HG02970 (cell line): ENCODE measurements around the gene FMO3.

Experiments
- ATAC-seq: cut with Tn5 transposase; IDR thresholded peaks from one replicate; pipeline ENCODE4 v1.9.1; 2021; ENCODE audit warnings: mild to moderate bottlenecking, moderate library complexity, moderate number of reproducible peaks; ENCODE audit not compliant: unreplicated experiment, low FRiP score

The FMO3 gene

DNA sequence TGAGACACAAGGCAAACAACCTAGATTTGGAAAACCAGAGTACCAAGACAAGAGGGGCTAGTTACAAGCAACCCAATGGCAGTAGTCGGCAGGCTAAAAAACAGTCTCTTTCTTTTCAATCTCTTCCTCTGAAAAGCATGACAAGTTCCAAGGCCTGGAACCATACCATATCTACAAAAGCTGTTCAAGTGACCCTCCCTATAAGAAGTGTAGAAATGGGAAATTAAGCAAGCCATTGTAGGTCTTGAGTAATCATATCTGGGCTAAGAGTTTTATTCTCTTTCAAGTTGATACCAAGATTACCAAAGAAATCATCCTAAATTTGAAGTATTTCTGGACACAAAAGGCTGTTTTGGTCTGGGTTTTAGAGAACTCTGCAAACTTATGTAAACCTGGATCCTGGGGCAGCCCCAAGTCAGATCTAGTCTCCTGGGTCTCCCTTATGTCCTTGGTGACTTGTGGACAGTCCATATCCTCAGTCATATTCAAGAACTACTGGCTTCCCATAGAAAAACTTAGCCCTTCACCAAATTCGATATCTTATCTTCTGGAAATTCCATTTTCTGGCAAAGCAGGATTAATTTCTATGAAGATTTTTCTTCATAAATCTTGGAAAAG lies 24.7 kb downstream of the FMO3 start:
- ATAC-seq: no peak

DNA sequence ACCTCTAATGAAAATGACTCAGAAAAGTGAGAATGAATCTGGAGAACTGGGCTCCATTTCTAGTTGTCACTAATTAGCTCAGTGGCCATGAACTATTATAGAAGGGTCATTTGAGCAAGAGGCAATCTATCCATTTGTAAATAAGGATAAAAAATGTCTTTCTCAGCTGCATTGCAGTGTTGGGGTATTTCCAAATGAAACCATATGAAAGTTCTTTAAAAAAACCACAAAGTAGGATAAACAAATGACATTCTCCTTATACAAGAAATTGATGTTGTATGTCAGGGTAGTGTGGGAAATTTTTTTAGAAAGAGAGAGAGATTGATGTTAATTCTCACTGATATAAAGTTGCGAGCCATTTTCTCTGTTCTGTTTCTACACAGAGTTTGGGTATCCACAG lies 26.0 kb downstream of the FMO3 start:
- ATAC-seq: no peak

DNA sequence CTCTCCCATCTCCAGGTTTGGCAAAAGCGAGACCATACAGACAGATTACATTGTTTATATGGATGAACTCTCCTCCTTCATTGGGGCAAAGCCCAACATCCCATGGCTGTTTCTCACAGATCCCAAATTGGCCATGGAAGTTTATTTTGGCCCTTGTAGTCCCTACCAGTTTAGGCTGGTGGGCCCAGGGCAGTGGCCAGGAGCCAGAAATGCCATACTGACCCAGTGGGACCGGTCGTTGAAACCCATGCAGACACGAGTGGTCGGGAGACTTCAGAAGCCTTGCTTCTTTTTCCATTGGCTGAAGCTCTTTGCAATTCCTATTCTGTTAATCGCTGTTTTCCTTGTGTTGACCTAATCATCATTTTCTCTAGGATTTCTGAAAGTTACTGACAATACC lies 26.4 kb downstream of the FMO3 start:
- no peak for ATAC-seq

DNA sequence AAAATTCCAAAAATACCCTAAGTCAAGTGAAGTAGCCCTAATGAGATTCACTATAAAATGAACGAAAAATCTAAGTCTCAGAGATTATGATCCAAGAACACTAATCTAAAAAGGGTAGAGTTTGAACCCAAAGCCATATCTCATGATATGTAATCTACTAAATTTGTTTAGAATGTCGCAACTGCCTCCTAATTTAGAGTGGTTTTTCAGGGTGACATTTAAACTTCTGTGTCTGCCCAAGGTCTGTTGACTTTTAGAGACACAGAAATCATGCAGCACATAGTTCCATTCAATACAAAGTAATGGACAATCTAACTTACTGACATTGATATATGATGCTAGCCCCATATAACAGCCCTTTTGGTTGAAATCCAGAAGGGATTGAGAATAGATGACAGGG lies 28.9 kb downstream of the FMO3 start:
- no peak for ATAC-seq

DNA sequence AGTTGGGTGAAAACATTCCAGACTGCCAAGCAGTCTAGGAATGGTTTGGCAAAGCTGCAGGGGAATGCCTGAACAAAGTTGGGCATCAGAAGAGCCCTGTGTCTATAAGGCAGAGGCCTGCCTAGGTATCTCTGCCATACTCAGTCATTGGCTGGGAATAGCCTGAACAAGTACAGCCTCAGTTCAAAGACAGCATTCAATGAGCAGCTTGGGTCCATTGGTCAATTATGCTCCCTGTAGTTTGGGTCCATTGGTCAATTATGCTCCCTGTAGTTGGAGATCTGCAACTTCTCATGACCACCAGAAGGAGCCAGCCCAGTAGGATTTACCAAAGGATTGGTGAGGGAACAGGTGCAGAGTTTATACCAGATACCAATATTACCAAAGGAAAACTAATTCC lies 31.6 kb downstream of the FMO3 start:
- ATAC-seq: no peak

DNA sequence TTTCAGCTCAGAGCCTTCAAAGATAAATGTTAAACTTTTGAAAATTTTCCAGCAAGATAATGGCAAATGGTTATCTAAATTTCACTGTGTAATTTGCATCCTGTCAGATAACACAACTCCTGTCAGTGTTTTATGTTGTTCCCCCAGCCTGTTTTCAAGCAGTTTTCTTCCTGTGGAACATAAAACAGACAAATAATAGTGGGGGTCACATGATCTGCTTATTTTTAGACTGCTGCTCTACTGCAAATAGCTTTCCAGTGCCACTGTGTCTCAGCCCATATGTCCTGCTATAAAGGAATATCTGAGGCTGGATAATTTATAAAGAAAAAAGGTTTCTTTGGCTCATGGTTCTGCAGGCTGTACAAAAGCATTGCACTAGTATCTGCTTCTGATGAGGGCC lies 32.2 kb downstream of the FMO3 start:
- ATAC-seq: no peak

DNA sequence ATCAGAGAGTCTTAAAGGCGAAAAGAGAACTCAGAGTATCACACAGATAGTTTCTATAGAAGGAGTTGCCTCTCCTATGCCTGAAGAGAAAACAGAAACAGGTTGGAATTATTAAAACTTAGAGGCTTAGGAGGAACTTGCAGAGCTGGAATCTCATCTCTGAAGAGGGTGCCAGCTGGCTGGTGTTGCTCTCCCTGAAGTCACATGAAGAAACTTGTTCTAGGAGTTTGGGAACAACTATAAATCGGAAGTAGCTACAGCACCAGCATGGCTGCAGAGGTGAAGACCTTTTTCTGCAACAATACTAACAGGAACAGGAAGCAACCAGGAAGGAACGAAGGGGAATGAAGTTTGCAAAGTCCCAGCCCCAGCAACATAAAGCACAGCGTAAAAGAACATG lies 35.8 kb downstream of the FMO3 start:
- no peak for ATAC-seq

DNA sequence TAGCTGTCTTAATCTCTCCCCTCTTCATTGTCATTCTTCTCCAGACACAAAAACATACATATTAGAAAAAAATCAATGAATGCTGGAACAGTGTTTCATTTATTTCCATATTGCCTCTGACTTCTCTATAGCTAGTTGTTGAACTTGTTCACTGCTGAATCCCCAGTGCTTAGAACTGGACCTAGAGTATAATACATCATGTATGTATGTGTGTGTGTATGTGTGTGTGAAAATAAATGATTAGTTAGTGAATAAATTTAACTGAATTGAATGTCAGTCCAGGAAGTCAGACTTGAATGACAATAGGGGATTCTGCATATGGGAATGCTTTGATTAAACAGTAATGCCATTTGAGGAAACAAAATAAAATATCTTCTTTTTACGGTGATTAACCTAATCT lies 36.4 kb downstream of the FMO3 start:
- no peak for ATAC-seq

DNA sequence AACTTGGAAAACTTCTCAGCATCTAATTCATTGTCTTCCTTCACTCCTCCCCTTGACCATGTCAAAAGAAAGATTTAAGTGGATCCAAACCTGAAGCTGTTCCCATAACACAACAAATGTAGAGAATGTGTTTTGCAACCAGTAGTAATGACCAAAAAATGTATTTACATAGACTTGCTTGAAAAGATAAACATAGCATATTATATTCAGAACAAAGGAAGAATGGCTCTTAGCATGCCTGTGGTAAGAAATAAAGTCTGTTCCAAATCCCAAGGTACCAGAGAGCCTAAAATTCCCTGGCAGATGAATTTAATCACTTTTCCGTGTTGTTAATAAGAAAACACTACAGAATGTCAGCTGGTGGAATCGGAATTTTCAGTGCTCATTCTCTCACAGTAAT lies 36.8 kb downstream of the FMO3 start:
- no peak for ATAC-seq

DNA sequence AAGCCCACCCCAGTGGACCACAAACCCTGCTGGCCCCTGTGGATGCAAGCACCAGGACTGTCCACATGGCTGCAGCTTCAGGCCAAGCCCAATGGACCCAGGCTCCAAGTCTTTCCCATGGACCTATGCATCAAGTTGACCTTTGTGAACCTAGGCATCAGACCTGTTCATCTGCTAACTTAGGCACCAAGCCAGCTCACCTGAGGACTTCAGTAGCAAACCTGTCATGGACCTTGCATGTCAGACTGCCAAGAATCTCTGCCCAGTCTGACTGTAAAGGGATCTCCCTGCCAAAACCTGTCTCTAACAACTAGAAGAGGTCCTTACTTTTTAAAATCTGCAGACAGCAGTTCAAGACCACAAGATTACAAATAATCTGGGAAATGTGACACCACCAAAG lies 37.8 kb downstream of the FMO3 start:
- no peak for ATAC-seq

DNA sequence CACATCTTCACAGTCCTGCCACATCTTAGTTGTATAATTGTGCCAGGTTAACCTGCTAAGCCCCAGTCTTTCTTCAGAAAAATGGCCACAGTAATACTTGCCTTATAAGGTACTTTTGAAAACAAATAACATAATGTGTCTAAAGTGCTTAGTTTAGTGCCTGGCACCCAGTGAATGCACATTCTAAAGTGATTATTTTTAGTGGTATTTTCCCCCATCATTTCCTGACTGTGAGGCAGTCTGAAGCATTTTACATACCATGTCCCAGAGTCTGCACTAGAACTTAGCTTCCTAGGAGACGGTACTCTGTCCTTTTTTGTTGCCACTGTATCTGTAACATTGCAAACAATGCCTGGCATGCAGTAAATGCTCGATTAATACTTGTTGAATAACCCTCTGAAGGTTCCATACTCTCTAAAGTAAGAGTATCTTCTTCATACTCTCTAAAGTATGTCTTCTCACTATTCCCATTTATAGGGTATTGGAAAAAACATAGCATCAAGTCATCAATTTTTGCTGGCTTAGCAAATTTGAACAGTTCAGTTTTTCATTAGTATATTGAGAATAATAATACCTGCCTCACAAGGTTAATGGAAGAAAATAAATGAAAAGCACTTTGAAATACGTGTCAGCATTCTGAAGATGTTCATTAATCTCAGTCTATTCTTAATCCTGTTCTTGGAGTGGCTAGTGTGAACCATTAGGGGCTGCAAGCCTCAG lies 43.7 kb downstream of the FMO3 start:
- no peak for ATAC-seq

DNA sequence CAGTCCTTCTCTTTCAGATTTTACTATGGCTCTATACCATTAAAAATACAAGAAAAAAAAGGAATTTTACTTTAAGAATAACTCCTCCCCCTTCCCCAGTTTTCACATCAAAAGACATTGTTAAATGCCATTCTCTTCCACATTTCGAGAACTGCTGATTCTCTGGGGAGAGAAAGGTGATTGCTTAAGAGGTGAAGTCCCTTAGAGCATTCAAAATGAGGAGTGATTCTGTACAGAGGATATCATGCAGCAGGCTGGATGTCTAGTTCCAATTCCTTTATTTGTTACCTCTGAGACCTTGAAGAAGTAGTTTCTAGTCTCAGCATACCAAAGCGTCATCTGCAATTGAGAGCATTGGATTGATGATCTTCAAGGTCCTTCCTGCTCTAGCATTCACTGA lies 46.9 kb downstream of the FMO3 start:
- no peak for ATAC-seq

DNA sequence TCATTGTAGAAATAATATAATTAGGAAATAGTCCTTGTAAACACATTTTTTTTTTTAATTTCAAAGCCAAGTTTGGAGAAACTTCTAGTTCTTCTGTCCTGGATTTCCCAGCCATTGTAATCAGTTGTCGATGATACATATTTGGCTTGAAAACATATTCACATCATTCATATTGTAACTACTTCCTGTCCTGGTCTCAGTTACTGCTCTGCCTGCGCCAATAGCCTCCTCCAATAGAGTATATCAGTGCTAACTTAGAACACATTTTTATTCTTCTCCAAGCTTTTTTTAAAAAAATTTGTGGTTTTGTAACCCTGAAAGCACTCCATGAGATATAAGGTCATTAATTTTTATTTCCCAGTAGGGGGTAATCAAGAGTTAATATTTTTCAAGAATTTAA lies 48.3 kb downstream of the FMO3 start:
- no peak for ATAC-seq

DNA sequence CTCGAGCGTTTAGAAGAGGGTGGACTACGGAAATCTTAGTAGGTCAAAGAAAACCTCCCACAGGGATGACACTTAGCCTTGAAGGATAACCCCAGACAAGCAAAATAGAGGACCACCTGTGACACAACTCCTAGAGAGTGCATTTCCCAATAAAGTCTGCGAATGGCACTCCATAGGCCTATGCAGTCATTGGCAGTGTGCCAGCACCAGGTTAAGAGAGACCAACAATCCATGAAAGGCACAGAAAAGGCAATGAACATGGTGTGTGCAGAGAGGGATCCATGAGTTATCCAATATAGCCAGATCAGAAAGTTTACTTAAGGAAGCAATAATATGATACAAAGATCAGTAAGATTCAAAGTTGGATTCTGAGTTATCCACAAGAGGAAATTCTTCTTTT lies 49.2 kb downstream of the FMO3 start:
- no peak for ATAC-seq

DNA sequence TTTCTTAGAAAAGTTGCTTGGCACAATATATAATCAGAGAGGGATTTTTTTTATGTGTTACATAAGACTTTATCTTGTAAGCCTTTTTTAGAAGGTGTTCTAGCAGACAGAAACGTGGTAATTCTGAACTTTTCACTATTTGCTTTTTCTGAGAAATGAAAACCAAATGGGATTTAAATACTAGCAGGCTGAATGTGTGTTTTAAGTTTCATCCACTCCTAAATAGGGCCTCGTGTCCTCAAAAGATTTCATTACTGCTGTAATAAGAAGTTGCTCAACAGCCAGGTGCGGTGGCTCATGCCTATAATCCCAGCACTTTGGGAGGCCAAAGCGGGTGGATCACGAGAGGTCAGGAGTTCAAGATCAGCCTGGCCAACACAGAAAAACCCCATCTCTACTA lies 49.7 kb downstream of the FMO3 start:
- no peak for ATAC-seq

DNA sequence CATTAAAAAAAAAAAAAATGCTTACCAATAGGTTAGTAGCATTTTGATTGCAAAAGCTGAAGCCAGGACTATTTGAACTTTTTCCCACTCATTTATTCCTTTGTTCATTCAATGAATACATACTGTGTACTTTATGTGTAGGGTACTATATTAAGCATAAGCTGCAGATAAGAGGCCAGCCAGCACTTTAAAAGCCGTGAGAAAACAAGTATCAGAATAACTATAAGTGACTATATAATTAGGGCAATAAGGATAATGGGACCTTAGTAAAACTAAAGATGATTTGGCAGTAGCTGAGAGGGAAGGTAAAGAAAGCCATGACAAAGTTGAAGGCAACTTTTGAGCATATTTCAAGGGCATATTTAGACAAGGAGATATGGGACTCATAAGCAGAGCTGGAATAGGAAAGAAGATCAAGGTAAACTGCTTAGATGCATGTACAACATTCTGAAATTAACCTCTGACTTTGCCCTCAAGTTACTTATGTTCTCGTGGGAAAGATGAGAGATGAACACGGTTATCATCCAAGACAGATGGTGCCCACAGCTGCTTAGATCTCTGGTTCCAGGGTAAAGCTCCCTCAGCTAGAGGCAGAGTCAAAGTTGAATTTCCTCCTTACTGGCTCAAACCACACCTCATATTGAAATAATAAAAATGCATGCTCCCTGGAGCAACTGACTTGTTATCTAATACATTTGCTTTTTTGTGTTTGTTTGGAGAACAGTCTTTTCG lies 50.4 kb downstream of the FMO3 start:
- ATAC-seq: no peak

DNA sequence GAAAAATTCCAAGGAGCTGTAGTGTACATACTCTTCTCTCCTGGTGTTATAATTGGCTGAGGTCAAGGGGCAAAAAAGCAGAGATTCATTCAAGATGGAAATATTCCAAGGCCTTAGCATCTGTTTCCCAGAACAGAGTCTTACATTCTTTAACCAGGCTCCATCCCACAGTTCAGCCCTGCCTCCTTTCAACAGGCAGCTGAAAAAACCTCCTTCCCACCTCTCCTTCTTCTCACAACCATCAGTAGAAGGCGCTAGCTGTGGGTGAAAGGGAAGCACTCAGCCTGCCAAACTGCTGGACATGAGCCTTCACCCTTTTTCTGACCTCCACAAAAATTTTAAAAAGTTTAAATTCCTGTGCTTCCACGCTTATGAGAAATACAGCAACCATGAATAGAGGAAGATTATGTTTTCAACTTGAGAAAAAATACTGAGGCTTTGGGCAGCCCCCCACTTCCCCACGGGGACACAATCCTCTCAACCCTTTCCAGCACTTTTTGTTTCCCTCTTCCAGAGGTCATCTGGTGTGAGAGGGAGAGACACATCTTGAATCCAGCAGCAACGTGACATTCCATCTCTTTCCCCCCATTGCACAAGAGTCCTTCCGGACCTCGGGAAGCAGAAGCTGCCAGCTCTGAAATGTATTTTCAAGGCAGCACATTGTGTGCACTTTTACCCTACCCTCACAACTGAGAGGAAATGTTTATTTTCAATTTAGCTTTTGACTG lies 51.1 kb downstream of the FMO3 start:
- no peak for ATAC-seq

DNA sequence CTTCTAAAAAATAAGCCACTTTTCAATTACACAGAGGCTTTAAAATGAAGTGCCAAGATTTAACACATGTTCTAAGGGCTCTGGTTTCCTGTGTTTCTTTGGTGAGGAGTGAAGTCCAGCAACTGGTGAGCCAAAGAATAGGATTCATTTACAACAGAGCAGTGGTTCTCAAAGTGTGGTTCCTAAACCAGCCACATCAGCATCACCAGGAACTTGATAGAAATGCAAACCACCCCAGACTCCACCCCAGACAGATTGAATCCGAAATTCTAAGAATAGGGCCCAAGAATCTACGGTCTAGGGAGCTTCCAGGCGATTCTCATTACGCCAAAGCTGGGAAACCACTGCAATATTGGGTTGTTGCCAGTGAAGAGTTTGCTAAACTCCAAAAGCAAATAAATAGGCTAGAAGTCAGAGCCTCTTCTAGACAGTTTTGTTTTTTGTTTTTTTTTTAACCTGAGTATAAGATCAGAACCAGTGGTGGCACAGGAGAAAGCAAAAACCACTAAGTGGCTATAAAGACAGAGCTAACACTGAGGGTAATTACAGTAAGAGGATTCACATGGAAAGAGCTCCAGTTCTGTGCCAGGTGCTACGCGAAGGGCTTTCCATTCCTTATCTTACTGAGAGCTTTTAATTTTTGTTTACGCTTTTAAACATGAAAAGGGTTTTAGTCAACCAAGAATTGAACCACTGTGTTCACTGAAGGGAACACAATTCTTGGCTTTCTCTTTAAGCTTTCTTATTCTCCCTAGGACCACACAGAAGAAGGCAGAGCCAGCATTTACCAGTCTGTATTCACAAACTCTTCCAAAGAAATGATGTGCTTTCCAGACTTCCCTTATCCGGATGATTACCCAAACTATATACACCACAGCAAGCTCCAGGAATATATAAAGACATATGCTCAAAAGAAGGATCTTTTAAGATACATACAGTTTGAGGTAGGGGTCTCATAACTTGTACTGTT lies 52.0 kb downstream of the FMO3 start:
- ATAC-seq: no peak

DNA sequence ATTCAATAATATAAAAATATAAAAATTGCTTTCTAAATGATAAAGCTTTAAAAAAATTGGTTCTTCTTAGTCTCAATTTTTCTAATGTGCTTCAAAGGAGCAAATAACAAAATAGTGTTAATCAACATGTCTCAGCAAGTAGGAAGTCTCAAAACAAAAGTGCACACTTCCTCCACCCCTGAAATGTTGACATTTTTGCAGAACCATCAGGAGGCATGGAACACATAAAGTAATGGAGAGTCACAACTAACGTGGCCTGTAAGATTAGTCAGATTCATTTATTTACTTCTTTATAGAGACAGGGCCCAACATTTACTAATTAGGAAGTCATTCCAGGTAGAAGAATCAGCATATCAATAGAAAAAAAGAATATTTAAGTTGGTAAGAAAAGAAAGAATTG lies 59.5 kb downstream of the FMO3 start:
- no peak for ATAC-seq

DNA sequence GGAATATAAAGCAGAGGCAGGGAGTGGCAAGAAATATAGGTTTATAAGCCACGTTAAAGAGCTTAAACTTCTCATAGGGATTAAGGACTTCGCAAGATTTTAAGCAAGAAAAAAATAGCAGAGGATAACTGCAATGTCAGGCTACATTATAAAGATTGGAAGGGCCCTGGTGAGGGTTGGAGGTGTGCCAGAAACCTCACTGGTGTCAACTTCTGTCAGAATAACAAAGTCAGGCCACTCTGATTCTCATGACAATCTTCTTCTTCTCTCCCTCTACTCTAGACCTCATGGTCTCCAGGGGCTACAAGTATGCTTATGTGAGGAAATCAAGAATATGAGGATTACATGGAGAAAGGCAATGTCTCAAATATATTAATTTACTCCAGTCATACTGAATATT lies 61.8 kb downstream of the FMO3 start:
- ATAC-seq: no peak
